Endothelial cell of umbilical vein (primary cell): Measurements from ENCODE around the gene SAMD10.
"Not testable (repeated sequence)": the region's sequence is repeated elsewhere in the genome, so short reads cannot be mapped to it uniquely, and the experiment has no call there.

ENCODE experiments used
- CTCF ChIP-seq, 2 donors: IDR thresholded peaks; 1 replicate in 1 of 2; 2 replicates in 1 of 2; pipeline ENCODE4 v1.5.1; 2011; ENCODE audit warnings: low read length in 2 of 2, mild to moderate bottlenecking in 2 of 2, moderate library complexity in 2 of 2, control low read depth in 1 of 2, inconsistent platforms in 1 of 2, low read depth in 1 of 2; ENCODE audit not compliant: insufficient read depth in 1 of 2; ENCODE audit errors: extremely low read depth in 1 of 2
- EZH2 ChIP-seq: IDR thresholded peaks from 2 replicates; pipeline ENCODE4 v1.6.1; 2012; ENCODE audit warnings: borderline replicate concordance, low read depth, mild to moderate bottlenecking, moderate library complexity, low read length, inconsistent platforms; ENCODE audit not compliant: severe bottlenecking
- MAX ChIP-seq: IDR thresholded peaks from 2 replicates; pipeline ENCODE4 v1.6.1; 2011; ENCODE audit not compliant: insufficient read depth, insufficient read length
- MYC ChIP-seq: IDR thresholded peaks from one replicate; pipeline ENCODE4 v1.6.1; 2011; ENCODE audit warnings: mild to moderate bottlenecking, low read depth, low read length
- POLR2A ChIP-seq: IDR thresholded peaks from 2 replicates; pipeline ENCODE4 v1.6.1; 2012; ENCODE audit warnings: low read depth, mild to moderate bottlenecking, control low read depth, low read length
- POLR2AphosphoS5 ChIP-seq: IDR thresholded peaks from 2 replicates; pipeline ENCODE4 v1.6.1; 2012; ENCODE audit warnings: low read depth, mild to moderate bottlenecking, control low read depth, low read length, moderate library complexity; ENCODE audit not compliant: insufficient read depth

- not testable (repeated sequence) for TF ChIP-seq CTCF (IDR thresholded peaks at IDR 0.05; ENCODE audit: extremely low read depth in 1 of 2, insufficient read depth in 1 of 2, low read depth in 1 of 2, low read length in 2 of 2); POLR2A; MYC; EZH2; POLR2AphosphoS5; MAX
Observed at GRCh38 chr20:63960654-63961621, 18.5 kb downstream of the SAMD10 start.
